Stomach (tissue), 9 donors: Measurements from ENCODE around the gene LARGE1. TPM values are rescaled to one million over a fixed set of nuclear protein-coding genes. Genes with fewer than 3 reads are reported as not detected.

Experiments used
- DNase-seq, 2 donors: peaks; one replicate each; pipeline versions ENCODE4 v3.0.0 to v3.0.0-alpha.2; 2013 to 2019
- H3K27ac ChIP-seq, 5 donors: fragments of 200-600 bp in 4 of 5; sonication (generic) in 4 of 5; one replicate each; pipeline ENCODE4 v1.5.1; 2013 to 2019; ENCODE audit warnings: mild to moderate bottlenecking in 1 of 5, moderate library complexity in 1 of 5
- H3K27me3 ChIP-seq, 3 donors: fragments of 200-600 bp; sonication (generic); one replicate each; pipeline ENCODE4 v1.5.1; 2017 to 2019; ENCODE audit warnings: mixed run types in 1 of 3
- H3K36me3 ChIP-seq, 4 donors: fragments of 200-600 bp; sonication (generic); 1 replicate in 3 of 4; 2 replicates in 1 of 4; pipeline ENCODE4 v1.5.1; 2016 to 2019
- H3K4me1 ChIP-seq, 4 donors: fragments of 200-600 bp; sonication (generic); one replicate each; pipeline ENCODE4 v1.5.1; 2016 to 2019
- H3K4me3 ChIP-seq, 4 donors: fragments of 200-600 bp; sonication (generic) in 3 of 4; one replicate each; pipeline ENCODE4 v1.5.1; 2016 to 2019; ENCODE audit warnings: mild to moderate bottlenecking in 1 of 4
- H3K9me3 ChIP-seq, 4 donors: fragments of 200-600 bp; sonication (generic); one replicate each; pipeline ENCODE4 v1.5.1; 2016 to 2019
- CTCF ChIP-seq, 7 experiments: fragments of 450-650 bp in 4 of 7; fragments of 200-600 bp in 3 of 7; sonication (generic) in 3 of 7; IDR thresholded peaks; one replicate each; pipeline ENCODE4 v1.5.1; 2016 to 2019; ENCODE audit warnings: antibody characterized with exemption in 7 of 7, control low read depth in 2 of 7, mild to moderate bottlenecking in 1 of 7
- EP300 ChIP-seq: sonication (generic); formaldehyde crosslinking; IDR thresholded peaks from one replicate; pipeline ENCODE4 v1.6.1; 2017; ENCODE audit warnings: antibody characterized with exemption
- POLR2A ChIP-seq, 4 donors: fragments of 450-650 bp; IDR thresholded peaks; one replicate each; pipeline ENCODE4 v1.6.1; 2016; ENCODE audit warnings: antibody characterized with exemption in 4 of 4, control low read depth in 2 of 4, mild to moderate bottlenecking in 1 of 4, moderate library complexity in 1 of 4
- POLR2AphosphoS5 ChIP-seq, 3 donors: sonication (generic); formaldehyde crosslinking; IDR thresholded peaks; one replicate each; pipeline ENCODE4 v1.6.1; 2016; ENCODE audit warnings: antibody characterized with exemption in 3 of 3
- WGBS, 5 donors: extraction: QIAGEN DNeasy Blood & Tissue Kit in 3 of 5; methylation state at CpG; one replicate each; pipeline versions ENCODE4 v1.1.5 to v1.1.7; 2013 to 2018; 5-methylcytosine and 5-hydroxymethylcytosine counted together
- intact Hi-C: fragments of 100-400 bp; cut with DNase I; formaldehyde crosslinking; loops from one replicate; pipeline ENCODE4 v1.15.1; 2023; ENCODE audit warnings: low total_unique reads
- polyA plus RNA-seq, 3 donors: library from polyadenylated mRNA; stranded (reverse); fragments of 200-250 nt; gene quantifications; one replicate each; pipeline ENCODE4 v1.2.3, GENCODE V29; 2013
- total RNA-seq, 5 donors: library from RNA; depleted of rRNA; stranded (reverse); fragments of >200 nt; gene quantifications; one replicate each; pipeline versions ENCODE4 v1.1.0 to v1.2.3, GENCODE V29; 2014 to 2016
- donor health status: healthy with polysubstance abuse.
- donor health status: Bipolar disorder and iron deficiency.
- donor health status: healthy.

Gene LARGE1
- total and polyA plus RNA-seq, 8 donors: 3.5 to 110 (median 51.6) TPM

GRCh38 chr22:33325232-33326004, 594.9 kb downstream of the LARGE1 start:
- DNase-seq: peak in 1 of 2 donors; percentile 20
- Histone ChIP-seq H3K9me3 (no peaks in the 10 kb centered on the region), H3K27me3 (no peaks in the 10 kb centered on the region), H3K36me3 (peaks cover 3 to 30% (median 9%) of the 10 kb centered on the region in 4 donors), H3K4me3 (no peak overlapping the region), H3K27ac (no peak overlapping the region), H3K4me1 (peaks cover 0 to 20% (median 3%) of the 10 kb centered on the region in 4 donors)
- WGBS, 5 donors: 78 to 83% (median 81%) methylated on average over 5 of the region's 5 CpGs
- intact Hi-C loops: no loop called here
- TF ChIP-seq POLR2AphosphoS5 (IDR thresholded peaks at IDR 0.05) (no peak), POLR2A (IDR thresholded peaks at IDR 0.05) (no peak), EP300 (no peak), CTCF (IDR thresholded peaks at IDR 0.05) (no peak)

GRCh38 chr22:33324228-33324627, 596.0 kb downstream of the LARGE1 start:
- Histone ChIP-seq H3K4me1 (peaks cover 0 to 9% (median 0%) of the 10 kb centered on the region in 4 donors), H3K27ac (no peak overlapping the region), H3K9me3 (no peaks in the 10 kb centered on the region), H3K36me3 (peaks cover 3 to 31% (median 9%) of the 10 kb centered on the region in 4 donors), H3K27me3 (no peaks in the 10 kb centered on the region), H3K4me3 (no peak overlapping the region)
- WGBS, 5 donors: 80 to 92% (median 88%) methylated on average over 2 of the region's 2 CpGs
- no peak for DNase-seq
- intact Hi-C loops: no loop called here
- TF ChIP-seq POLR2AphosphoS5 (IDR thresholded peaks at IDR 0.05): no peak

GRCh38 chr22:33321466-33321865, 598.8 kb downstream of the LARGE1 start:
- Histone ChIP-seq H3K9me3 (no peaks in the 10 kb centered on the region), H3K36me3 (peaks cover 3 to 26% (median 5%) of the 10 kb centered on the region in 4 donors), H3K4me3 (no peak overlapping the region), H3K27me3 (no peaks in the 10 kb centered on the region), H3K4me1 (no peaks in the 10 kb centered on the region), H3K27ac (no peak overlapping the region)
- WGBS, 5 donors: 53 to 98% (median 85%) methylated on average over 3 of the region's 3 CpGs
- intact Hi-C loops: no loop called here
- TF ChIP-seq CTCF (IDR thresholded peaks at IDR 0.05): no peak
- no peak for TF ChIP-seq POLR2AphosphoS5 (IDR thresholded peaks at IDR 0.05)
- no peak for TF ChIP-seq EP300
- TF ChIP-seq POLR2A (IDR thresholded peaks at IDR 0.05): no peak
- no peak for DNase-seq

GRCh38 chr22:33315954-33316353, 604.3 kb downstream of the LARGE1 start:
- Histone ChIP-seq H3K27me3 (no peaks in the 10 kb centered on the region), H3K36me3 (peaks cover 0 to 58% (median 47%) of the 10 kb centered on the region in 4 donors)
- TF ChIP-seq CTCF (IDR thresholded peaks at IDR 0.05) (no peak), POLR2AphosphoS5 (IDR thresholded peaks at IDR 0.05) (no peak), EP300 (no peak), POLR2A (IDR thresholded peaks at IDR 0.05) (no peak)

GRCh38 chr22:33315117-33315516, 605.2 kb downstream of the LARGE1 start:
- no peaks in the 10 kb centered on the region for H3K9me3 ChIP-seq
- H3K27ac ChIP-seq: no peak overlapping the region
- peaks cover 0 to 61% (median 54%) of the 10 kb centered on the region in 4 donors for H3K36me3 ChIP-seq
- H3K4me3 ChIP-seq: no peak overlapping the region
- H3K27me3 ChIP-seq: no peaks in the 10 kb centered on the region
- WGBS, 5 donors: 86 to 93% (median 90%) methylated on average over 11 of the region's 11 CpGs
- intact Hi-C loops: loop anchor here (10.0 kb wide), 1 partner anchor 190 kb away; no protein-coding TSS in a partner anchor
- H3K4me1 ChIP-seq: no peaks in the 10 kb centered on the region
- TF ChIP-seq POLR2A (IDR thresholded peaks at IDR 0.05): no peak
- no peak for TF ChIP-seq CTCF (IDR thresholded peaks at IDR 0.05)
- TF ChIP-seq POLR2AphosphoS5 (IDR thresholded peaks at IDR 0.05): no peak
- no peak for TF ChIP-seq EP300
- no peak for DNase-seq

More at GRCh38 chr22:33315954-33316353, 604.3 kb downstream of the LARGE1 start:
- DNase-seq: no peak
- intact Hi-C loops: loop anchor here (10.0 kb wide), 1 partner anchor 189 kb away; no protein-coding TSS in a partner anchor
- 87 to 97% (median 92%) methylated on average over 13 to 15 of the region's 15 CpGs for WGBS, 5 donors
- Histone ChIP-seq H3K4me1 (no peaks in the 10 kb centered on the region), H3K27ac (no peak overlapping the region), H3K9me3 (no peaks in the 10 kb centered on the region), H3K4me3 (no peak overlapping the region)
